Skeletal muscle cell (primary cell): Measurements from ENCODE around the gene MAN1A1.
"Not testable (repeated sequence)": the region's sequence is repeated elsewhere in the genome, so short reads cannot be mapped to it uniquely, and the experiment has no call there.

Experiments used
- DNase-seq: peaks from one replicate; pipeline ENCODE4 v3.0.0-alpha.2; 2010; ENCODE audit warnings: low read depth
- H3K4me3 ChIP-seq: 2 replicates; pipeline ENCODE4 v1.5.1; 2011; ENCODE audit warnings: low read depth, mild to moderate bottlenecking, control low read depth, low read length, moderate library complexity

The MAN1A1 gene

GRCh38 chr6:119186490-119186889, 163.1 kb downstream of the MAN1A1 start:
- no peak for DNase-seq
- no peak overlapping the region for H3K4me3 ChIP-seq

GRCh38 chr6:119184008-119184648, 165.4 kb downstream of the MAN1A1 start:
- H3K4me3 ChIP-seq, result no peak overlapping the region
- DNase-seq, result no peak

- H3K4me3 ChIP-seq, result no peak overlapping the region
- no peak for DNase-seq
Measured at GRCh38 chr6:119183457-119183856, 166.1 kb downstream of the MAN1A1 start.

GRCh38 chr6:119182875-119183274, 166.7 kb downstream of the MAN1A1 start:
- DNase-seq, result no peak
- no peak overlapping the region for H3K4me3 ChIP-seq

GRCh38 chr6:119182216-119182803, 167.3 kb downstream of the MAN1A1 start:
- no peak overlapping the region for H3K4me3 ChIP-seq
- DNase-seq, result no peak

- H3K4me3 ChIP-seq, result no peak overlapping the region
- no peak for DNase-seq
Measured at GRCh38 chr6:119181046-119181445, 168.5 kb downstream of the MAN1A1 start.

GRCh38 chr6:119179842-119180241, 169.7 kb downstream of the MAN1A1 start:
- no peak overlapping the region for H3K4me3 ChIP-seq
- DNase-seq, result no peak

GRCh38 chr6:119179062-119179461, 170.5 kb downstream of the MAN1A1 start:
- no peak overlapping the region for H3K4me3 ChIP-seq
- no peak for DNase-seq

- DNase-seq, result no peak
- H3K4me3 ChIP-seq, result no peak overlapping the region
Measured at GRCh38 chr6:119176445-119176844, 173.1 kb downstream of the MAN1A1 start.

- H3K4me3 ChIP-seq, result no peak overlapping the region
- DNase-seq, result no peak
Measured at GRCh38 chr6:119174879-119175817, 174.4 kb downstream of the MAN1A1 start.

GRCh38 chr6:119174085-119174445, 175.5 kb downstream of the MAN1A1 start:
- no peak for DNase-seq
- H3K4me3 ChIP-seq, result no peak overlapping the region

- no peak for DNase-seq
- H3K4me3 ChIP-seq, result no peak overlapping the region
Measured at GRCh38 chr6:119173249-119174084, 176.1 kb downstream of the MAN1A1 start.

- H3K4me3 ChIP-seq, result no peak overlapping the region
- DNase-seq, result no peak
Measured at GRCh38 chr6:119172824-119173223, 176.7 kb downstream of the MAN1A1 start.

GRCh38 chr6:119171864-119172588, 177.5 kb downstream of the MAN1A1 start:
- no peak overlapping the region for H3K4me3 ChIP-seq
- DNase-seq, result no peak

GRCh38 chr6:119171088-119171841, 178.3 kb downstream of the MAN1A1 start:
- no peak overlapping the region for H3K4me3 ChIP-seq
- DNase-seq, result no peak

GRCh38 chr6:119170447-119171087, 179.0 kb downstream of the MAN1A1 start:
- no peak for DNase-seq
- H3K4me3 ChIP-seq, result no peak overlapping the region

- no peak for DNase-seq
- H3K4me3 ChIP-seq, result no peak overlapping the region
Measured at GRCh38 chr6:119170103-119170446, 179.5 kb downstream of the MAN1A1 start.

- not testable (repeated sequence) for DNase-seq, H3K4me3 ChIP-seq
Measured at GRCh38 chr6:119169355-119169754, 180.2 kb downstream of the MAN1A1 start.
